ENCODE results near the gene CYFIP2. TPM values are rescaled to one million over a fixed set of nuclear protein-coding genes. Genes with fewer than 3 reads are reported as not detected.

Gene CYFIP2
- total and polyA plus RNA-seq, 5 donors from 2014 or later = 332 to 383 (median 357) TPM

GRCh38 chr5:157381746-157382145 is 115.8 kb downstream of the CYFIP2 start:
- Mint-ChIP-seq H3K4me3 (no peak overlapping the region), H3K27me3 (no peaks in the 10 kb centered on the region), H3K36me3 (peaks cover 66% of the 10 kb centered on the region), H3K4me1 (peaks cover 5 to 23% (median 12%) of the 10 kb centered on the region in 4 donors), H3K9me3 (no peaks in the 10 kb centered on the region), H3K27ac (peak overlapping the region in 2 of 3 donors; percentile 47 to 48)
- H3K27ac ChIP-seq (ENCODE audit: insufficient read depth, low read length, poor library complexity, severe bottlenecking) = no peak overlapping the region
- ATAC-seq (ENCODE audit: low read depth in 2 of 2) (no peak), DNase-seq (no peak)
- H3K4me1 ChIP-seq (ENCODE audit: control insufficient read depth, insufficient read depth, low read length, poor library complexity, severe bottlenecking) = no peaks in the 10 kb centered on the region
- H3K4me3 ChIP-seq (ENCODE audit: low read depth, low read length) = no peak overlapping the region
- peaks cover 92% of the 10 kb centered on the region for H3K36me3 ChIP-seq (ENCODE audit: control insufficient read depth, insufficient read depth, low read length)
- no peaks in the 10 kb centered on the region for H3K27me3 ChIP-seq (ENCODE audit: control insufficient read depth, insufficient read depth, low read length)
- no peaks in the 10 kb centered on the region for H3K9me3 ChIP-seq (ENCODE audit: control insufficient read depth in 2 of 2, low read length in 2 of 2)

- no peaks in the 10 kb centered on the region for H3K27me3 ChIP-seq (ENCODE audit: control insufficient read depth, insufficient read depth, low read length)
- Mint-ChIP-seq H3K27me3 (no peaks in the 10 kb centered on the region), H3K9me3 (no peaks in the 10 kb centered on the region), H3K36me3 (peaks cover 58% of the 10 kb centered on the region), H3K4me1 (peaks cover 4 to 20% (median 13%) of the 10 kb centered on the region in 4 donors), H3K27ac (peak overlapping the region in 1 of 3 donors; percentile 0), H3K4me3 (no peak overlapping the region)
- peaks cover 90% of the 10 kb centered on the region for H3K36me3 ChIP-seq (ENCODE audit: control insufficient read depth, insufficient read depth, low read length)
- ATAC-seq (ENCODE audit: low read depth in 2 of 2) (no peak), DNase-seq (no peak)
- H3K4me1 ChIP-seq (ENCODE audit: control insufficient read depth, insufficient read depth, low read length, poor library complexity, severe bottlenecking) = no peaks in the 10 kb centered on the region
- no peak overlapping the region for H3K4me3 ChIP-seq (ENCODE audit: low read depth, low read length)
- no peak overlapping the region for H3K27ac ChIP-seq (ENCODE audit: insufficient read depth, low read length, poor library complexity, severe bottlenecking)
- H3K9me3 ChIP-seq (ENCODE audit: control insufficient read depth in 2 of 2, low read length in 2 of 2) = no peaks in the 10 kb centered on the region
These were observed 117.3 kb downstream of the CYFIP2 start for GRCh38 chr5:157382996-157383800.

- peaks cover 93% of the 10 kb centered on the region for H3K36me3 ChIP-seq (ENCODE audit: control insufficient read depth, insufficient read depth, low read length)
- H3K4me1 ChIP-seq (ENCODE audit: control insufficient read depth, insufficient read depth, low read length, poor library complexity, severe bottlenecking) = peaks cover 13% of the 10 kb centered on the region
- Mint-ChIP-seq H3K4me3 (no peak overlapping the region), H3K4me1 (peaks cover 10 to 21% (median 19%) of the 10 kb centered on the region in 4 donors), H3K27ac (peak overlapping the region in 2 of 3 donors; percentile 32 to 83), H3K27me3 (no peaks in the 10 kb centered on the region), H3K36me3 (peaks cover 53% of the 10 kb centered on the region), H3K9me3 (no peaks in the 10 kb centered on the region)
- DNase-seq (no peak), ATAC-seq (ENCODE audit: low read depth in 2 of 2) (no peak)
- no peaks in the 10 kb centered on the region for H3K27me3 ChIP-seq (ENCODE audit: control insufficient read depth, insufficient read depth, low read length)
- no peaks in the 10 kb centered on the region for H3K9me3 ChIP-seq (ENCODE audit: control insufficient read depth in 2 of 2, low read length in 2 of 2)
- no peak overlapping the region for H3K4me3 ChIP-seq (ENCODE audit: low read depth, low read length)
- H3K27ac ChIP-seq (ENCODE audit: insufficient read depth, low read length, poor library complexity, severe bottlenecking) = no peak overlapping the region
These were observed 119.2 kb downstream of the CYFIP2 start for GRCh38 chr5:157384971-157385709.

GRCh38 chr5:157387041-157387563 is 121.2 kb downstream of the CYFIP2 start:
- DNase-seq = no peak
- H3K27ac Mint-ChIP-seq = peak overlapping the region in 2 of 3 donors; percentile 32 to 96
- no peak overlapping the region for H3K4me3 ChIP-seq (ENCODE audit: low read depth, low read length)

GRCh38 chr5:157387683-157388093 is 121.8 kb downstream of the CYFIP2 start:
- peak overlapping the region; percentile 37 for H3K27ac ChIP-seq (ENCODE audit: insufficient read depth, low read length, poor library complexity, severe bottlenecking)

More at GRCh38 chr5:157387041-157387563, 121.2 kb downstream of the CYFIP2 start:
- Histone ChIP-seq H3K9me3 (ENCODE audit: control insufficient read depth in 2 of 2, low read length in 2 of 2) (no peaks in the 10 kb centered on the region), H3K27me3 (ENCODE audit: control insufficient read depth, insufficient read depth, low read length) (no peaks in the 10 kb centered on the region), H3K27ac (ENCODE audit: insufficient read depth, low read length, poor library complexity, severe bottlenecking) (no peak overlapping the region), H3K36me3 (ENCODE audit: control insufficient read depth, insufficient read depth, low read length) (peaks cover 94% of the 10 kb centered on the region), H3K4me1 (ENCODE audit: control insufficient read depth, insufficient read depth, low read length, poor library complexity, severe bottlenecking) (peaks cover 20% of the 10 kb centered on the region)
- Mint-ChIP-seq H3K4me3 (no peak overlapping the region), H3K36me3 (peaks cover 50% of the 10 kb centered on the region), H3K4me1 (peaks cover 17 to 37% (median 24%) of the 10 kb centered on the region in 4 donors), H3K27me3 (no peaks in the 10 kb centered on the region), H3K9me3 (no peaks in the 10 kb centered on the region)
- ATAC-seq (ENCODE audit: low read depth in 2 of 2) = no peak

GRCh38 chr5:157388111-157388710 is 122.3 kb downstream of the CYFIP2 start:
- H3K27me3 ChIP-seq (ENCODE audit: control insufficient read depth, insufficient read depth, low read length) = no peaks in the 10 kb centered on the region
- peak overlapping the region; percentile 91 to 96 (median 96) for H3K27ac Mint-ChIP-seq
- H3K9me3 ChIP-seq (ENCODE audit: control insufficient read depth in 2 of 2, low read length in 2 of 2) = no peaks in the 10 kb centered on the region
- no peak overlapping the region for H3K4me3 ChIP-seq (ENCODE audit: low read depth, low read length)
- H3K4me1 Mint-ChIP-seq = peaks cover 19 to 37% (median 26%) of the 10 kb centered on the region in 4 donors
- no peaks in the 10 kb centered on the region for H3K27me3 Mint-ChIP-seq
- H3K27ac ChIP-seq (ENCODE audit: insufficient read depth, low read length, poor library complexity, severe bottlenecking) = peak overlapping the region; percentile 37
- H3K36me3 ChIP-seq (ENCODE audit: control insufficient read depth, insufficient read depth, low read length) = peaks cover 94% of the 10 kb centered on the region
- no peak for DNase-seq
- no peak for ATAC-seq (ENCODE audit: low read depth in 2 of 2)
- H3K9me3 Mint-ChIP-seq = no peaks in the 10 kb centered on the region
- H3K4me3 Mint-ChIP-seq = no peak overlapping the region
- peaks cover 55% of the 10 kb centered on the region for H3K36me3 Mint-ChIP-seq
- peaks cover 20% of the 10 kb centered on the region for H3K4me1 ChIP-seq (ENCODE audit: control insufficient read depth, insufficient read depth, low read length, poor library complexity, severe bottlenecking)

More at GRCh38 chr5:157387683-157388093, 121.8 kb downstream of the CYFIP2 start:
- Histone ChIP-seq H3K4me1 (ENCODE audit: control insufficient read depth, insufficient read depth, low read length, poor library complexity, severe bottlenecking) (peaks cover 20% of the 10 kb centered on the region), H3K4me3 (ENCODE audit: low read depth, low read length) (no peak overlapping the region), H3K27me3 (ENCODE audit: control insufficient read depth, insufficient read depth, low read length) (no peaks in the 10 kb centered on the region), H3K9me3 (ENCODE audit: control insufficient read depth in 2 of 2, low read length in 2 of 2) (no peaks in the 10 kb centered on the region), H3K36me3 (ENCODE audit: control insufficient read depth, insufficient read depth, low read length) (peaks cover 94% of the 10 kb centered on the region)
- peak overlapping the region; percentile 91 to 96 (median 96) for H3K27ac Mint-ChIP-seq
- no peaks in the 10 kb centered on the region for H3K9me3 Mint-ChIP-seq
- DNase-seq = no peak
- no peak for ATAC-seq (ENCODE audit: low read depth in 2 of 2)
- peaks cover 19 to 37% (median 25%) of the 10 kb centered on the region in 4 donors for H3K4me1 Mint-ChIP-seq
- no peak overlapping the region for H3K4me3 Mint-ChIP-seq
- peaks cover 50% of the 10 kb centered on the region for H3K36me3 Mint-ChIP-seq
- no peaks in the 10 kb centered on the region for H3K27me3 Mint-ChIP-seq

- H3K36me3 Mint-ChIP-seq = peaks cover 55% of the 10 kb centered on the region
- ATAC-seq (ENCODE audit: low read depth in 2 of 2) (no peak), DNase-seq (no peak)
- Histone ChIP-seq H3K27me3 (ENCODE audit: control insufficient read depth, insufficient read depth, low read length) (no peaks in the 10 kb centered on the region), H3K4me3 (ENCODE audit: low read depth, low read length) (no peak overlapping the region), H3K9me3 (ENCODE audit: control insufficient read depth in 2 of 2, low read length in 2 of 2) (no peaks in the 10 kb centered on the region), H3K27ac (ENCODE audit: insufficient read depth, low read length, poor library complexity, severe bottlenecking) (peak overlapping the region; percentile 88), H3K4me1 (ENCODE audit: control insufficient read depth, insufficient read depth, low read length, poor library complexity, severe bottlenecking) (peaks cover 20% of the 10 kb centered on the region), H3K36me3 (ENCODE audit: control insufficient read depth, insufficient read depth, low read length) (peaks cover 94% of the 10 kb centered on the region)
- H3K27me3 Mint-ChIP-seq = no peaks in the 10 kb centered on the region
- no peaks in the 10 kb centered on the region for H3K9me3 Mint-ChIP-seq
- H3K4me1 Mint-ChIP-seq = peaks cover 17 to 37% (median 27%) of the 10 kb centered on the region in 4 donors
- H3K4me3 Mint-ChIP-seq = no peak overlapping the region
- H3K27ac Mint-ChIP-seq = peak overlapping the region; percentile 96 to 98 (median 96)
These were observed 123.2 kb downstream of the CYFIP2 start for GRCh38 chr5:157389103-157389502.
